HepG2 (cell line): ENCODE measurements around the gene ZFX. TPM values are rescaled to one million over a fixed set of nuclear protein-coding genes. Genes with fewer than 3 reads are reported as not detected.

Experiments
- ATAC-seq: fragments of 200-7000 bp; cut with Tn5 transposase; 3 replicates; pipeline ENCODE4 v1.9.1; 2020; ENCODE audit warnings: mild to moderate bottlenecking, moderate library complexity
- BruUV-seq: library from RNA; stranded (reverse); fragments of 400-500 nt; replicated peaks from 2 replicates; lab custom pipeline; 2021; lab: Mats Ljungman, UMichigan
- CTCF ChIA-PET: fragments of 300-600 bp; formaldehyde crosslinking; extraction: SDS; loops from one replicate; lab custom pipeline; 2021; ENCODE audit warnings: low total read pairs, inconsistent platforms, low intra/inter-chr PET ratio; lab: Yijun Ruan, JAX
- POLR2A ChIA-PET: fragments of 350-600 bp; sonication (Branson Sonifier 250); formaldehyde crosslinking; loops from one replicate; lab custom pipeline; 2020; ENCODE audit warnings: antibody characterized with exemption, inconsistent platforms; lab: Yijun Ruan, JAX
- DNase-seq: peaks from one replicate; pipeline ENCODE4 v3.0.0-alpha.2; 2015; ENCODE audit warnings: low spot score
- FAIRE-seq: peaks from 3 replicates; lab custom pipeline; 2011; peaks lifted over from hg19 to GRCh38; lab: Jason Lieb, UNC
- H2AFZ ChIP-seq: one replicate; pipeline ENCODE4 v1.6.1; 2011; ENCODE audit warnings: low read length, inconsistent platforms
- H3K27ac ChIP-seq: fragments of 300-600 bp; 3 replicates; pipeline ENCODE4 v1.8.0; 2011; ENCODE audit warnings: mixed run types, mild to moderate bottlenecking, mixed read lengths, low read length, inconsistent platforms; ENCODE audit not compliant: insufficient read depth; ENCODE audit errors: extremely low read length
- H3K27me3 ChIP-seq, 2 experiments: fragments of 200-600 bp in 1 of 2; 2 replicates in 1 of 2; 3 replicates in 1 of 2; pipeline versions ENCODE4 v1.6.0 to v1.8.0; 2011; ENCODE audit warnings: low read length in 2 of 2, mild to moderate bottlenecking in 2 of 2, moderate library complexity in 2 of 2, inconsistent platforms in 1 of 2; ENCODE audit not compliant: insufficient read depth in 2 of 2, control insufficient read depth in 1 of 2
- H3K36me3 ChIP-seq, 2 experiments: fragments of 200-600 bp in 1 of 2; replicated peaks in 1 of 2; 2 replicates in 1 of 2; 3 replicates in 1 of 2; pipeline versions ENCODE4 v1.5.1 to v1.8.0; 2011; ENCODE audit warnings: low read length in 2 of 2, inconsistent platforms in 1 of 2; ENCODE audit not compliant: insufficient read depth in 2 of 2, control insufficient read depth in 1 of 2
- H3K4me1 ChIP-seq: 2 replicates; pipeline ENCODE4 v1.5.1; 2012; ENCODE audit warnings: low read length, inconsistent platforms; ENCODE audit not compliant: insufficient read depth
- H3K4me2 ChIP-seq: 2 replicates; pipeline ENCODE4 v1.6.0; 2011; ENCODE audit warnings: low read depth, low read length, inconsistent platforms
- H3K4me3 ChIP-seq, 3 experiments: fragments of 200-600 bp in 1 of 3; sonication (generic), shearing (Covaris generic) in 1 of 3; replicated peaks in 1 of 3; 2 replicates each; pipeline ENCODE4 v1.5.1; 2011 to 2016; ENCODE audit warnings: low read length in 3 of 3, inconsistent platforms in 2 of 3, low read depth in 2 of 3, mild to moderate bottlenecking in 2 of 3, control low read depth in 1 of 3, mixed read lengths in 1 of 3; ENCODE audit not compliant: insufficient read depth in 1 of 3
- H3K79me2 ChIP-seq: one replicate; pipeline ENCODE4 v1.6.1; 2011; ENCODE audit warnings: low read length, inconsistent platforms; ENCODE audit not compliant: insufficient read depth
- H3K9ac ChIP-seq: 2 replicates; pipeline ENCODE4 v1.6.0; 2011; ENCODE audit warnings: mild to moderate bottlenecking, low read depth, low read length, inconsistent platforms; ENCODE audit not compliant: insufficient read depth
- H3K9me3 ChIP-seq: 2 replicates; pipeline ENCODE4 v1.5.1; 2012; ENCODE audit warnings: mild to moderate bottlenecking, low read length
- H4K20me1 ChIP-seq: 2 replicates; pipeline ENCODE4 v1.6.0; 2011; ENCODE audit warnings: inconsistent platforms, mild to moderate bottlenecking, low read length, moderate library complexity; ENCODE audit not compliant: insufficient read depth
- AKNA ChIP-seq: sonication (generic); formaldehyde crosslinking; IDR thresholded peaks from 2 replicates; pipeline ENCODE4 v1.4.0; 2020; ENCODE audit warnings: missing genetic modification reagents, borderline replicate concordance
- FIP1L1 ChIP-seq: fragments of 200-400 bp; formaldehyde crosslinking; IDR thresholded peaks from 2 replicates; pipeline ENCODE4 v1.6.1; 2018; ENCODE audit warnings: low read depth, mild to moderate bottlenecking, low read length, moderate library complexity, borderline replicate concordance; ENCODE audit not compliant: insufficient read depth
- KMT2B ChIP-seq: IDR thresholded peaks from 2 replicates; pipeline ENCODE4 v1.6.1; 2016; ENCODE audit warnings: missing genetic modification reagents, missing compliant biosample characterization
- ZNF414 ChIP-seq: sonication (generic); formaldehyde crosslinking; IDR thresholded peaks from 2 replicates; pipeline ENCODE4 v1.5.0; 2020; ENCODE audit warnings: missing genetic modification reagents
- ZNF776 ChIP-seq: sonication (generic); formaldehyde crosslinking; IDR thresholded peaks from 2 replicates; pipeline ENCODE4 v1.4.0; 2020; ENCODE audit warnings: mild to moderate bottlenecking, missing genetic modification reagents
- WGBS: methylation state at CpG from one replicate; pipeline ENCODE4 v1.1.6; 2017; ENCODE audit warnings: low lambda C conversion rate; 5-methylcytosine and 5-hydroxymethylcytosine counted together
- in situ Hi-C: cut with HindIII; loops from 2 replicates; pipeline ENCODE4 v1.10.0; 2017; ENCODE audit warnings: low pct_unique_long_range_greater_than_20kb; ENCODE audit not compliant: extremely low pct_ligation_motif_present
- intact Hi-C: fragments of 100-400 bp; cut with micrococcal nuclease; formaldehyde crosslinking; loops from one replicate; pipeline ENCODE4 v1.10.0; 2022; ENCODE audit not compliant: unreplicated experiment
- polyA plus RNA-seq, 8 experiments: library from polyadenylated mRNA; depleted of rRNA in 3 of 8; stranded (reverse) in 7 of 8; unstranded in 1 of 8; fragments of >200 nt; fragmentation: Illumina TruSeq in 4 of 8; extraction: Trizol in 4 of 8; gene quantifications; 2 replicates each; pipeline versions ENCODE4 v1.2.1 to v1.2.3, GENCODE V29; 2011 to 2016; ENCODE audit warnings: low read depth in 4 of 8, missing spikeins in 1 of 8, mixed read lengths in 1 of 8; ENCODE audit not compliant: insufficient read depth in 1 of 8
- total RNA-seq, 5 experiments: library from RNA; depleted of rRNA; stranded (reverse); fragments of >200 nt; fragmentation: Illumina TruSeq; extraction: Trizol; gene quantifications; 2 replicates each; pipeline ENCODE4 v1.2.3, GENCODE V29; 2016; ENCODE audit warnings: low read depth in 1 of 5

ZFX gene
- total and polyA plus RNA-seq, 2 of the 13 experiments (the other 11 are each of a cell fraction or from before 2014, with no cell fraction given): 13.8 to 37.3 TPM

- TF ChIP-seq ZNF414 (CRISPR knock-in tag): no peak
Observed at GRCh38 chrX:24124244-24124799, 25.2 kb upstream of the ZFX start (continued).

GRCh38 chrX:24125028-24125612, 24.4 kb upstream of the ZFX start:
- Histone ChIP-seq H3K9me3 (no peaks in the 10 kb centered on the region), H3K9ac (no peak overlapping the region), H3K36me3 (no peaks in the 10 kb centered on the region), H2AFZ (no peak overlapping the region), H3K27me3 (no peaks in the 10 kb centered on the region), H4K20me1 (no peaks in the 10 kb centered on the region), H3K27ac (no peak overlapping the region), H3K4me3 (no peak overlapping the region), H3K4me1 (peaks cover 13% of the 10 kb centered on the region; the same call in 1 of the 2 replicates), H3K79me2 (no peaks in the 10 kb centered on the region), H3K4me2 (peak overlapping the region; percentile 23; the same call in 1 of the 2 replicates)
- ATAC-seq (no peak), FAIRE-seq (no peak), DNase-seq (no peak)
- BruUV-seq: no TSS peak
- intact Hi-C loops: no loop called here
- TF ChIP-seq ZNF776 (CRISPR knock-in tag) (no peak), AKNA (CRISPR knock-in tag) (no peak), FIP1L1 (no peak), KMT2B (no peak)
- POLR2A ChIA-PET: interaction anchor here (1.2 kb wide), 1 partner anchor 65 kb away, joined by 3 read pairs; no protein-coding TSS in a partner anchor
- CTCF ChIA-PET: no interaction called here
- in situ Hi-C loops: no loop called here
- 45% methylated on average over 4 of the region's 8 CpGs for WGBS
